GM21723 (cell line): Measurements from ENCODE around the gene MBP.

Source experiments
- ATAC-seq: cut with Tn5 transposase; IDR thresholded peaks from one replicate; pipeline ENCODE4 v1.9.1; 2021; ENCODE audit warnings: mild to moderate bottlenecking, moderate library complexity; ENCODE audit not compliant: unreplicated experiment

Gene MBP

DNA sequence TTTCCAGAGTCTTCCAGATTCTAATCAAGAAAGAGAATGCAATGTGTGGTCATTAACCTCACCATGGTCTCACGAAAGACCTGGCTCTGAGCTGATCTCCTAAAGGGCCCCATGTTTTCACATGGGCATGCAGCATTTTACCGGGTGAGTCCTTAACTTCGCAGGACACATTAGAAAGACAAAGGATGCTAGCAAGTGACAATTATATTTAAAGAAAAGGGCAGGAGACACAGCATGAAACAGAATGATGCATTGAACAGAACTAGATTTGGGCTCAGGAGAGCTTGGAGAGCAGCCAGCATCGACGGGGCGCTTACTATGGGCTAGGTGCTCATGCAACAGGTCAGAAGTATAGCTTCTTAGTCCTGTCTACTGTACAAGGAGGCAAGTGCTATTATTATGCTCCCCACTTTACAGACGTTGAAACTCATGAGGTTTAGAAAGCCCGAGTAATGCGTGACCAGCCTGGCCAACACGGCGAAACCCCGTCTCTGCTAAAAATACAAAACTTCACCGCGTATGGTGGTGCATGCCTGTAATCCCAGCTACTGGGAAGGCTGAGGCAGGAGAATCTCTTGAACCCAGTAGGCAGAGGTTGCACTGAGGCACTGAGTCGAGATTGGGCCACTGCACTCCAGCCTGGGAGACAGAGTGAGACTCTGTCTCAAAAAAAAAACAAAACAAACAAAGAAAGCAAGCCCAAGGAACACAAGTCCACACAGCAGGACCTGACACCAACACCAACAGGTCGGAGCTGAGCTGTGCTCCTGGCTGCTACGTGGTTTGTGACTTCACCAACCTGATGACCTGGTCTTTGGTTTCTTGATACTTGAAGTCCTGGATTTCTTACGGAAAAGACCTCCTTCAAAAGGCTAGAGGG, 16.1 kb downstream of the MBP start:
- no peak for ATAC-seq

DNA sequence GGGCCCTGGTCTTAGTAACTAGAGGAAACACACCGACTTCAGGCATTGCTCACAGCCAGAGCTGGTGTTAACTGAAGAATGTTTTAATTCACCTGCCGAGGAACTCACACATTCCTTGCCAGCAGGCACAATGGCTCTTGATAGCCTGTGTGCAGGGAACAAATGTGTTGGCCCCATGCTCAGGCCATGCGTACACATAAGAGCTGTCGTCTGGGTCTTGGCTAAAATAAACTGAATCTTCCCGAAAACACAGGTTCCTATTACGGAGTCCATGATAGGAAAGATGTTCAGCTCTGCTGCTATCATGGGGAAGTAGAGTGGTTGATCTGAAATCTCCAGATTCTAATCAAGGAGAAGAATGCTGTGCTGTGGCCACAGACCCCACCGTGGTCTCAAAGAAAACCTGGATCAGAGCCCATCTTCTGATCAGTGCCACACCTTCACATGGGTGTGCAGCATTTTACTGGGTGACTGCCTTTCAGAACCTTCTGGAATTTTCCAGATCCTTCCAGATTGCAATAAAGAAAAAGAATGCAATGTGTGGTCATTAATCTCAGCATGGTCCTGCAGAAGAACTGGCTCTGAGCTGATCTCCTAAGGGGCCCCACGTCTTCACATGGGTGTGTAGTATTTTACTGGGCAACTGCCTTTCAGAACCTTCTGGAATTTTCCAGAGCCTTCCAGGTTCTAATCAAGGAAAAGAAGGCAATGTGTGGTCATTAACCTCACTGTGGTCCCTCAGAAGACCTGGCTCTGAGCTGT, 17.2 kb downstream of the MBP start:
- peak; percentile 24 for ATAC-seq

DNA sequence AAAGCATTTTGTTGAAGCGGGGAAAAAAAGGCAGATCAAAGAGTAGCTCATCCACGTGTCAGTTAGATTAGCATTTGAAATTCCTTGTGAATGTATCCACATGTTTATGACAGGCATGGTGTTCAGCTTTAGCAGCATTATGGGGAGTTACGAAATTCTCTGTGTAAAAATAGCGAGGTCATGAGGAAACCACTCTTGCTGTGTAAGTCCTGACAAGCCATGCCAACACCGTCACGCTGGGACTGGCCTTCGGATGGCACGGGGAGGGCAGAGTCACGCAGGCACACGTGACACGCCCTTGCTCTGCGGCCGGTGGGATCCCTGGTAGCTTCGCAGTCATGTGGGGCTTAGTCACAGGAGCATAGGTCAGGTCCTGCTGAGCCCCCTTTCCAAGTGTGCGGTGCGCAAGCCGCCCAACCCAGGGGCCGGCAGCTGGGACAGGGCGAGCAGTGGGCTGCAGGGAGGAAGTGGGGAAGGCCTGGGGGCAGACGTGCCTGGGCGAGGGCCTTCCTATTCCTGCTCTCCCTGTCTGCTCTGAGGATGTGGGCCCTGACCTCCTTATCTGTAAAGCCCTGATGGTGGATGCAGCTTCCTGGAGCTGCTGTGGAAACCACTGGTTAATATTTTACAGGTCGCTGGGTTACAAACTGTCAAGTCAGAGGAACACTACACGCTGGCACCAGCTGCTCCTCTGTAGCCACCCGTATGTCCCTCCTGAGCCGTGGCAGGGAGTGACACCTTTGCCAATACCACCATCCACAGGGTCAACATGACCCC, 18.0 kb downstream of the MBP start:
- ATAC-seq, result peak; percentile 60

DNA sequence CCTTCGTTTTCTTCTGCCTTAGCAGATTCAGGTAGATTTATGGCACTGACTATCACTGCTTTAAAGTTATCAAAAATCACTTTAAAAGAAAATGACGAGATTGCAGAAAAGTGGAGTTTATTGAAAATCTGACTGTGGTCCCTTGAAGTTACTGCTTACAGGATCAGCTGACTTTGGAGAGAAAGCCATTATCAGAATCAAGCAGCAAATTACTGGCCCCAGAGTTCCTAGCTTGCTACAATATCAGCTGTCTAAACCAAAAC, 18.5 kb downstream of the MBP start:
- ATAC-seq, result no peak

DNA sequence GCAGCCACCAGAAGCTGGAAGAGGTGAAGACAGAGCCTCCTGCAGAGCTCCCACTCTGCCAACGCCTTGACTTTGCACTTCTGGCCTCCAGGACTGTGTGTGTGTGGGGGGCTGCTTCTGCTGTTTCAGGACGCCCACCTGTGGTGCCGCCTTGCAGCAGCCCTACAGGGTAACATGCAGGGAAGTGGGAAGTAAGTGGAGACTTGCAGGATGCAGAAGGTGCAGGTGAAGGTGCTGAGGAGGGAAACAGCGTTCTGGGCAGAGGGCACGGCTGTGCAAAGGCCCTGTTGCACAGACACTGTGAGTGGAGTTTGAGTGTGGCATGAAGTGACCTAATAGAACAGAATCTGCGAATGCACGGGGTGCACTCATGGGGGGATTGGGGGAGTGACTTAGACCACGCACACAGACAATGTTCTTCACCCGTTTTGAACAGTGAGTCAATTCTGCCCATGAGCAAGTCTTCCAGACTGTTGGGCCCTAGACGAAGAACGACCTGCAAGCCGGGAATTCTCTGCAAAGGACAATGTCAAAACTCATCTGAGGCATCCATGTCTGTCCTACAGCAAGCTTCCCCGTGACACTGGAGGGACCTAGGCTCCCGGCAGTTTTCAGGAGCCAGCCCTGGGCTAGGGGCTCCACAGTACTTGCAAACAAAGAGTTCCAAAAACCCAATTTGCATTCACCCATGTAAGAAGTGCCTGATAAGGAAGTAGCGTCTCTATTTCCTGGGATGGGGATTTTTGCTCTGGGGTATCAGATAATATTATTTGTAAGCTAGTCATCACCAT, 19.0 kb downstream of the MBP start:
- ATAC-seq, result no peak

DNA sequence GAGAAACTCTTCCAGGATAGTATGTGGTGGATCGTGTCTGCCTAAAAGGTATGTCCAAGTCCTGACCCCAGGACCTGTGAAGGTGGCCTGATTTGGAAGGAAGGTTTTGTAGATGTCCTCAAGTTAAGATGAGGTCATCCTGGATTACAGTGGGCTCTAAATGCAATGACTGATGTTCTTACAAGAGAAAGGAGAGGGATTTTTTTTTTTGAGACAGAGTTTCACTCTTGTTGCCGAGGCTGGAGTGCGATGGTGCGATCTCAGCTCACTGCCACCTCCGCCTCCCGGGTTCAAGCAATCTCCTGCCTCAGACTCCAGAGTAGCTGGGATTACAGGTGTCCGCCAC, 19.9 kb downstream of the MBP start:
- ATAC-seq, result no peak

DNA sequence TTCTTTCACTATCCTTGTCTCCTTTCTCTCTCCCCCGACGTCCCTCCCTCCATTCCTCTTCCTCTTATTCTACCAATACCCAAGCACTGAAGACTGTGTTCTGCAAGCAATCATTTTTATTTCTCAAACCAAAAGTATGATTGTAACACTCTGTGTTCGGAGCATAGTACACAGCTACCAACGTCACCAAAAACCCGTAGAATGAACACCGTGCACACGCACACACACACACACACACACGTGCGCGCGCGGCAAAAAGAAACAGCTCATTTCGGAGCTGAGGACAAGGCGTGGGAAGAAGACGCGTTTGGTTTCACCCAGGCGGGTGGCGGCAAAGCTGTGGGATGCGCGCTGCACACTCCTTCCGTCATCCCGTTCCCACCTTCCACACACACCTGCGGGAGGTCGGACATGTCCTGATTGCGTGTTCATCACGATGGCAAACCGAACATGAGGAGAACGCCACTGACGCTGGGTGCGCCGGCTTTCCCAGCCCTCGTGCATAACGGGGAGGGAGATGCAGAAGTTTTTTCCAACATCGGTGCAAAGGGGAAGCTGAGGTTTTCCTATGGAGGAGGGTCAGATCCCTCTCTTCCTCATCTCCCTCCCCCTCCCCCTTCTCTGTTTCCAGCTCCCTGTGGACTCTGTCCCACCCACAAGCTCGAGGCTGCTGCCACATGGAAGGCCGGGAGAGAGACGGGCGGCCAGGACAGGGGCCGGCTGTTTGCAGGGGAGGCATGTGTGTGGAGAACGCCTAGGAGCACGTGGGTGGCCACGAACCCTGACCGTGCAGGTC, 20.4 kb downstream of the MBP start:
- no peak for ATAC-seq

DNA sequence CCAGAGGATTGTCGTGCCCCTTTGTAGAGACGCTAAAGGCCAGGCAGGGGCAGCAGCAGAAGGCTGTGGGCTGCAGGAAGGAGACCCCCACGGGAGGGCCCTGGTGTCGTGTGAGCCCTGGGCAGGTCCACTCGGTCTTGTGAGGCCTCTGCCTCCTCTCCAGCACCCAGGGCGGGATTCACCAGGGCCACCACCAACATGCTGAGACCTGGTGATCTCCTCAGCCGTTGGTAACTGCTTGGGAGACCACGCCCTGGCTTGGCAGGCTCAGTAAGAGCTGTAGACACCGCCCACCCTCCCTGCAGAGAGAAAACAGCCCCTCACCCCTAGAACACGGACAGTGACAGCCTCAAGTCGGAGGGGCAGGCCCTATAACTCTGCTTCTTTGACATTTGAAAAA, 21.1 kb downstream of the MBP start:
- no peak for ATAC-seq

DNA sequence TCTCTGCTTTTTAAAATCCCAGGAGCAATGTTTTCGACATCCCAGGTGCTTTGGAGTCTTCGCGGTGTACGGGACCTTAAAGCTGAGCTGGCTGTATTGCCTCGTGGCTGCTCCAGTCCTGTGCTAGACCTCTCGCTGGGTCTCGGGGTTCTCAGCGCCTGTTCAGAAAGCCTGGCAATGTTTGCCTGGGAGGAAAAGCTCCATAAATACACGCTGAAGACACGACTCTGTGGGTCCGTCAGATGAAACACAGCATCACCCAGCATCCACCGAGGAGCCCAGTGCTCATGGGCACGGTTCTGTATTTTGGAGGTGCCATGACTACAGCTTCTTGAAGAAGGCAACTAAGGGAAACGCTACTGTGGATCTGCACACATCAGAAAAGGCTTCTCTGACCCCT, 21.6 kb downstream of the MBP start:
- no peak for ATAC-seq

DNA sequence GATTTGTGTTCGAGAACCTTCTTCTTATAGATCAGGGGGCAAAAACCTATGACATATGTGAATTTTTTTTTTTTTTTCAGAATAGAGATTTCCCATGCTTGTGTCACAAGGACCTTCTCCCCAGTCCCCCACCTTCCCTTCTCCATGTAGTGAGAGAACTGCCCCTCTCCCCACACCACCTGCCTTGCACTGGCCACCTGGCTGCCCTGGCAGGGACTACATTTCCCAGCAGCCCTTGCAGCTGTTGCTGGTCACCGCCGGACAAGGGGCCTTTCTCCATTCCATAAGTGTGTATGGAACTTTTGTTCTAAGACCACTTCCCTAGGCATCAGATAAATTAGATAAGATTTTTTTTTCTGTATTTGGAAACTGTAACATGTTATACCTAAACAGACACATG, 22.2 kb downstream of the MBP start:
- ATAC-seq, result no peak

DNA sequence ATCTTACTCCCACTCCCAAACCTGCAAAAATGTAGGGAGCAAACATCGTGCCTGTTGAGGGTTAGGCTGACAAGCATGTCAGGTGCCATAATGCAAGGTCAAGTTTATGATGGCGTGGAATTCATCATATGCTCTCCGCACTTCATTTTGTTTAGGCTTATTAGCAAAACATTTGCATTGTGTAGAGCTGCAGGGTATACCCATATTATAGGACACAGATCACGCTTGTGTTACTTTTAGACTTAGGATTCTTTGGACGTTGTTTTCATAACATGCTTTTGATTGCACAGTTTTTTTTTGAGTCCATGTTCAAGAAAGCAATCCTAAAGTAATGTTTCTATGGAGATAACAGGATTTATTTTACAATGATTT, 22.9 kb downstream of the MBP start:
- ATAC-seq, result no peak

DNA sequence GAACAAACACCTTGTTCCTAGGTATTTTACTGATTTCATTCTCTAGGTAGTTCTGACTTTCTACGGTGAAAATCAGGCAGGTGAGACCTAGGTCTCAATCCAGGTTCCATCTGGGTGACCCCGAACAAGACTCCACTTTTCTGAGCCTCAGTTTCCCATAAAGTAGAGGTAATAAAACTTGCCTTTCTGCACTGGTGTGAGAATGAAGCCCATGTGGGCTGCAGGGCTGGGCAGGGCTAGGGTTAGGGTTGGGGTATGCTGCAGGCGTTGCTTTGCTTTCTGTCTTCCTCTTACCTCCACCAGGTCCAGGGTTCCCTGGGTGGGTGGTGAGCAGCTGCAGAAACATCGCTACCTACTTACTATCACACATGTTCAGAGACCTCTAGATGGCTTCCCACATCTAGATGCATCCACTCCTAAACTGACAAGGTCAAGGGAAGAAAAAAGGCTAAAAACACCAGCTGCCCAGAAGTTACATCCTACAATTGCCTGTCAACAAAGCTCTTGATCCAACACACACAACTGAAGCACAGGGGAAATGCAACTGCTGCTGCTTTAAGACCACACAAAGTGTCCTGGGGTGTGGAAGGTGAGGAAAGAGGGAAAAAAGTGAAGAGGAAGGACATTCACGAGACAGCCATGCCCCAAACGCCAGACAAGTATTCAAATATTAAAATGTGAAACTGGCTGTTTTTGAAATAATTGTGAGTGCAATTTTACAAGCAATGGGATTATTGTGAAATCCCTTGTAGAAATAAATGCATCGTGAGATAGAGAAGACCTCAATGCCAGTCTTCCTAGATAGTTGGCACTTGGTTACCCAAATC, 23.5 kb downstream of the MBP start:
- ATAC-seq, result no peak

DNA sequence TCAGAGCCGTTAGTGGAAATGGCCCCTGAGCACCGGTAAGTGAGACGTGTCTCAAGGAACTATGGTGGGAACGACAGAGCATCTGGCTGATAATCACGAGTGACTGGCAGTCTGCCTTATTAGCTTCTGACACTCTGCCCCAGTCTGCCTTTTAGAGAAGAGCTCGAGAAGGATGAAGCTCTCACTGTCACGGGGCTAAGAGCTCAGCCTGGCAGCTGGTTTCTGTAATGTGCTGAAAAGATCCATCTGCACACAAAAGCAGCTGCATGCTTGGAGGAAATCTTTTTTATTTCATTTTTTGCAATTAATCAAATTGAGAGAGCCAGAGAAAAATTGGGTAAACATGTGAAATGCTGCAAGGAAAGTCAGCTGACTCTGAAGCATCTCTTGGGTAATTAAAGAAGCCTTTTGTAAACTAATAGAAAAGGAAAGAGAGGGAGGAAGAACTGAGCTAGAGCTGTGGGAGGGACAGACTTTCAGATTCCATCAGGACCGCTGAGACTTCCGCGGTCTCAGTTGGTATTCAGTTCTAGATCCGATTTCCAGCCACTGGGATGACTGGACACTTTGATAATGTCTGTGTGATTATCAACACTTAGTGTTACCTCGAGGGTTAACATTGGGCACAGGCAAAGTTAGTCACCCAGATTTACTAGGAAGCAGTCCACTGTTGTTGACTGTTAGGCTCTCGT, 24.4 kb downstream of the MBP start:
- ATAC-seq, result peak; percentile 35

DNA sequence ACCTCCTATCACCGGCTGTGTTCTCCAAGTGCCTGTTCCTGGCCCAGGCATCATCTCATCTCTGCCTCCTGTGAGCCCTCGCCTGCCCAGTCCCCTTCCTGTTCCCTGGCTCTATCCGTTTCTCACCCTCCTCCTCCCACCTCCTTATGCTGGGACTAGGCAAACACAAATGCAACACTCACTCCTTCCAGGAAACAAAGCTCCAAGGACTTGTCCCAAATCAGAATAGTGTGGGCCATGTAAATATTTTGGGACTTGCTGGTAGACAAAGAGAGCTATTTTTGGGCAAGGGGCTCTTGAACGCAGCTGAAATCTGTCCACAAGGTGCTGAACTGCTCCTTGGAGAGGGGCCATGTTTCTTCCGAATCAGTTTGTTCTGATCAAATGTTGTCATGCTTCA, 25.3 kb downstream of the MBP start:
- ATAC-seq, result no peak

DNA sequence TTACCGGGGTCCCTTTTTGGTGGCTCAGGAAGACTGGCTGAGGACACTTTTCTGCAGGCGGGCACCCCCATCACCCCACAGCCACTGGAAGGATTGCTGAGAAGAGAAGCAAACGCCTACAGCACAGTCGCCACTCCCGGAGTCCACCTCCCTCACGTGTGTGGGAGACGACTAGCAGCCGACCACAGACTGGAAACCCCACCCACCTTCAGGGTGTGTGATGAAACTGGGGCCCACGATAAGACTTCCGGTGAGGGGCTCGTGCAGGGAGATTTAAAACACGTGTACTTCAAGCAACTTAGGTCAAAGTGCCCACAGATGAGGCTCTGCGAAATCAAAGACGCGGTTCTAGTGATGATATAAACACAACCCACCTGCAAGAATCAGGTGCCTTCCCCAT, 26.3 kb downstream of the MBP start:
- ATAC-seq, result no peak

DNA sequence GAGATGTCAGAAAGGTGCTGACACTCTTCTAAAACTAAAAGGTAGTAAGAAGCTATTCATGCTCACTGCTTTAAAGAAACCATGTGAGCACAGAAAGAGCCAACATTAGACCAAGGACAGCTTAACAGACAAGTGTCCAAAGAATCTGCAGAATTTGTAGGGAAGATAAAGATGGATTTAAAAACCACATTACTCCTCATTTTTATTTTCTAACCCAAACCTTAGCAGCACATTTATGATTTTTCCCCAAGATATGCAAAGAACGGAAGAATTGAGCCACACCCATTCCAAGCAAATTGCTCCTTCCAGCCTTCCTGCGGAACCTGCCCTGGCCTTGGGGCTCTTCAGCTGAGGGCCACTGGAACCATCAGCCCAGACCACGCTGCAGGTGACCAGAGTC, 26.9 kb downstream of the MBP start:
- ATAC-seq, result no peak

DNA sequence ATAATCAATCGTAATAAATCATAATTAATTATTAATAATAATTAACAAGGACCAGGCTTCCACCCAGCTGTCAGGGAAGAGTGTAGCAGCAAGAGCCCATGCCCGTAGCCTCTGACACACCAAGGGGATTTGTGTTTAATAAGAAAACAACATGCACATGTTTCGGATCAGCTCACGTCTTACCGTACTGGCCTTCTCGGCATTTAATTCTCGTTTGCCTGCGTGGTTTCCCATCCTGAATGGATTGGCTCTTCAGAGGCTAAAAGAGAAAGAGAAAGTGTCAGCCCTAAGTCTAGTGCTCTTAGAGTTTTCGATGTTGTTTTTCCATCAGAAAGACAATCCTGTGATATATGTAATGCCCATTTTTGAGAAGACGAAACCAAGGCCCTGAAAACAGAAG, 27.6 kb downstream of the MBP start:
- no peak for ATAC-seq

DNA sequence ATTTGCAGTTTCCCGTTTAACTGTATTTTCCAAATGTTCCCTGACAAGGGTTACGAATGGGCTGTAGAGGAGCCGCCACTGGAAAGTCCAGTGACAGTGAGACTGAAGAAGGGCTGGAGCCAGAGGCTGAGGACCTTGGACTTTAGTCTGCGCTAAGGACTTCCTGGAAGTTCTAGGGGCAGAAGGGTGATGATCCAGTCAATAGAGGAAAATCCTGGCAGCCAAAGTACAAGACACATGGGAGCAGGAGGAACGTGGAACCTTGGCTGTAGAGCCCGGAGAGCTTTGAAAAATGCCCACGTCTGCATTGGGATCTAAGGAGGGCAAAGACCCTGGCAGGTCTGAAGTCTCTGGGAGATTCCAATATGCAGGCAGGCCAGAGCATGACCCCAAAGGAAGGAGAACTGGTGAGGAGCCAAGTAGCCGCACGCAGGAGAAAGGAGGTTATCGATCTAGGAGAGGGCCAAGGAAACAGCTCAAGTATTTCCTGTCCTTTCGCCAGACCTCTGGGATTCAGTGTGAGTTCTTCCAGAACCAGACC, 28.5 kb downstream of the MBP start:
- ATAC-seq, result no peak
